ENCODE results near the gene SERPIND1.
A peak's percentile ranks its signal among the peaks of the same experiment; 100 is the strongest.
"Not testable (repeated sequence)": the region's sequence is repeated elsewhere in the genome, so short reads cannot be mapped to it uniquely, and the experiment has no call there.

The SERPIND1 gene

DNA sequence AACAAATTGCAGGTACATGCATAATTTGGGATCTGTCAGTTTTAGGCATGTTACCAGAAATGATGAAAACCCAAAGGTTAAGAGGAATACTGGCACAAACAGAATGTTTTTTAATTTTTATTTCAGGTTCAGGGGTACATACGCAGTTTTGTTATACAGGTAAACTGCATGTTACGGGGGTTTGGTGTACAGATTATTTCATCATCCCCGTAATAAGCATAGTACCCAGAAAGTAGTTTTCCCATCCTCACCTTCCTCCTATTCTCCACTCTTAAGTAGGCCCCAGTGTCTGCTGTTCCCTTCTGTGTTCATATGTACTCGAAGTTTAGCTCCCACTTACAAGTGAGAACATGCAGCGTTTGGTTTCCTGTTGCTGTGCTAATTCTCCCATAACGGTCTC, 51.7 kb downstream of the SERPIND1 start:
- Histone ChIP-seq H3K4ac (ENCODE audit: low read depth in 1 of 2, low read length in 2 of 2) (no peak overlapping the region), H4K8ac (ENCODE audit: low read length) (no peak overlapping the region), H3K23ac (ENCODE audit: low read length in 2 of 2) (no peak overlapping the region), H3K9ac (ENCODE audit: low read length) (no peak overlapping the region), H2BK120ac (ENCODE audit: low read depth, low read length) (no peak overlapping the region), H3K27ac (ENCODE audit: low read length, poor library complexity, severe bottlenecking) (no peak overlapping the region), H3K4me2 (ENCODE audit: low read length, poor library complexity, severe bottlenecking) (no peak overlapping the region), H3K36me3 (ENCODE audit: control insufficient read depth in 1 of 2, insufficient read depth in 2 of 2, low read depth in 1 of 2, low read length in 2 of 2) (peaks cover 4 to 73% of the 10 kb centered on the region in 2 experiments), H2BK5ac (ENCODE audit: low read depth, low read length, poor library complexity, severe bottlenecking) (no peak overlapping the region), H3K27me3 (ENCODE audit: control insufficient read depth in 1 of 2, insufficient read depth in 1 of 2, low read length in 2 of 2) (no peaks in the 10 kb centered on the region), H3K9me3 (ENCODE audit: control insufficient read depth, low read length) (no peaks in the 10 kb centered on the region), H4K91ac (ENCODE audit: low read length) (no peak overlapping the region), H2BK15ac (ENCODE audit: low read depth, poor library complexity, severe bottlenecking) (no peak overlapping the region), H3K14ac (ENCODE audit: low read length in 2 of 2) (no peak overlapping the region), H3K79me1 (replicated peaks; ENCODE audit: low read length, poor library complexity, severe bottlenecking) (peaks cover 2% of the 10 kb centered on the region), H3K4me1 (ENCODE audit: control insufficient read depth, insufficient read depth, low read depth, low read length) (no peaks in the 10 kb centered on the region), H2BK12ac (ENCODE audit: low read length in 2 of 2) (no peak overlapping the region), H2AK5ac (ENCODE audit: low read length, severe bottlenecking) (no peak overlapping the region), H3K4me3 (ENCODE audit: insufficient read depth in 1 of 2, low read depth in 1 of 2, low read length in 2 of 2) (no peak overlapping the region), H2AFZ (ENCODE audit: low read depth, low read length) (no peak overlapping the region), H3K18ac (ENCODE audit: low read depth in 1 of 2, low read length in 2 of 2) (no peak overlapping the region)
- no peak for DNase-seq
- 97% methylated on average over 6 of the region's 6 CpGs for WGBS

DNA sequence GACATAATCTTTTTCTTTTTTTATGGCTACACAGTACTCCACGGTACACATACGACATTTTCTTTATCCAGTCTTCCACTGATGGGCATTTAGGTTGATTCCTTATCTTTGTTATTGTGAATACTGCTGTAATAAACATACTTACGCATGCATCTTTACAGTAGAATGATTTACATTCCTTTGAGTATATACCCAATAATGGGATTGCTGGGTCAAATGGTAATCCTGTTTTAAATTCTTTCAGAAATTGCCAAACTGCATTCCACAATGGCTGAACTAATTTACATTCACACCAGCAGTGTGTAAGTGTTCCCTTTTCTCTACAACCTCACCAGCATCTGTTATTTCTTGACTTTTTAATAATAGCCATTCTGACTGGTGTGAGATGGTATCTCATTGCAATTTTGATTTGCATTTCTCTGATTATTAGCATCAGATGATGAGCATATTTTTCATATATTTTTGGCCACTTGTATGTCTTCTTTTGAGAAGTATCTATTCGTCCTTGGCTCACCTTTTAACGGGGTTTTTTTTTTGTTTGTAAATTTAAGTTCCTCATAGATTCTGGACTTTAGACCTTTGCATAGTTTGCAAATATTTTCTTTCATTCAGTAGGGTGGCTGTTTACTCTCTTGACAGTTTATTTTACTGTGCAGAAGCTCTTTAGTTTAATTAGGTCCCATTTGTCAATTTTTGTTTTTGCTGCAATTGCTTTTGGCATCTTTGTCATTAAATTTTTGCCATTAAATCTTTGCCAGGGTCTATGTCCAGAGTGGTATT, 52.6 kb downstream of the SERPIND1 start:
- H2BK15ac ChIP-seq (ENCODE audit: low read depth, poor library complexity, severe bottlenecking); H3K14ac ChIP-seq (ENCODE audit: low read length in 2 of 2); H3K79me1 ChIP-seq (replicated peaks; ENCODE audit: low read length, poor library complexity, severe bottlenecking); H2BK5ac ChIP-seq (ENCODE audit: low read depth, low read length, poor library complexity, severe bottlenecking); H4K8ac ChIP-seq (ENCODE audit: low read length); H2AK5ac ChIP-seq (ENCODE audit: low read length, severe bottlenecking); H3K27me3 ChIP-seq (ENCODE audit: control insufficient read depth in 1 of 2, insufficient read depth in 1 of 2, low read length in 2 of 2); H2BK120ac ChIP-seq (ENCODE audit: low read depth, low read length); H3K4me3 ChIP-seq (ENCODE audit: insufficient read depth in 1 of 2, low read depth in 1 of 2, low read length in 2 of 2); H3K4ac ChIP-seq (ENCODE audit: low read depth in 1 of 2, low read length in 2 of 2); H2BK12ac ChIP-seq (ENCODE audit: low read length in 2 of 2); H3K23ac ChIP-seq (ENCODE audit: low read length in 2 of 2); H3K27ac ChIP-seq (ENCODE audit: low read length, poor library complexity, severe bottlenecking); H3K9me3 ChIP-seq (ENCODE audit: control insufficient read depth, low read length); H3K4me2 ChIP-seq (ENCODE audit: low read length, poor library complexity, severe bottlenecking); H4K91ac ChIP-seq (ENCODE audit: low read length); H3K18ac ChIP-seq (ENCODE audit: low read depth in 1 of 2, low read length in 2 of 2); H3K9ac ChIP-seq (ENCODE audit: low read length); H2AFZ ChIP-seq (ENCODE audit: low read depth, low read length); H3K4me1 ChIP-seq (ENCODE audit: control insufficient read depth, insufficient read depth, low read depth, low read length): not testable (repeated sequence)
- peak; percentile 15 for DNase-seq
- WGBS, result 90% methylated on average over 2 of the region's 5 CpGs
- H3K36me3 ChIP-seq (ENCODE audit: control insufficient read depth in 1 of 2, insufficient read depth in 2 of 2, low read depth in 1 of 2, low read length in 2 of 2), result peaks cover 7 to 74% of the 10 kb centered on the region in 2 experiments

DNA sequence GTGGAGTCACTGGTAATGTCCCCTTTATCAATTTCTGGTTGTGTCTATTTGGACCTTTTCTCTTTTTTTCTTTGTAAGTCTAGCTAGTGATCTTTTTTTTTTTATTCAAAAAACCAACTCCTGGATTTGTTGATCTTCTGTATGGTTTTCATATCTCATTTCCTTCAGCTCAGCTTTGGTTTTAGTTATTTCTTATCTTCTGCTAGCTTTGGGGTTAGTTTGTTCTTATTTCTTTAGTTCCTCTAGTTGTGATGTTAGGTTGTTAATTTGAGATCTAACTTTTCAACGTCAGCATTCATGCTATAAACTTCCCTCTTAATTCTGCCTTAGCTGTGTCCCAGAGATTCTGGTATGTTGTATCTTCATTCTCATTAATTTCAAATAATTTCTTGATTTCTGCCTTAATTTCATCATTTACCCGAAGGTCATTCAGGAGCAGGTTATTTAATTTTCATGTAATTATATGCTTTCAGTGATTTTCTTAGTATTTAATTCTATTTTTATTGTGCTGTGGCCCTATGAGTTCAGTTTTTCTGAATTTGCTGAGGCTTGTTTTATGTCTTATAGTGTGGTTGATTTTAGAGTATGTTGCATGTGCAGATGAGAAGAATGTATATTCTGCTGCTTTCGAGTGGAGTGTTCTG, 55.7 kb downstream of the SERPIND1 start:
- H3K4me2 ChIP-seq (ENCODE audit: low read length, poor library complexity, severe bottlenecking), result no peak overlapping the region
- H3K9ac ChIP-seq (ENCODE audit: low read length), result no peak overlapping the region
- peaks cover 21 to 75% of the 10 kb centered on the region in 2 experiments for H3K36me3 ChIP-seq (ENCODE audit: control insufficient read depth in 1 of 2, insufficient read depth in 2 of 2, low read depth in 1 of 2, low read length in 2 of 2)
- H2BK12ac ChIP-seq (ENCODE audit: low read length in 2 of 2), result no peak overlapping the region
- no peak overlapping the region for H4K8ac ChIP-seq (ENCODE audit: low read length)
- H3K4ac ChIP-seq (ENCODE audit: low read depth in 1 of 2, low read length in 2 of 2), result no peak overlapping the region
- no peak overlapping the region for H3K14ac ChIP-seq (ENCODE audit: low read length in 2 of 2)
- no peaks in the 10 kb centered on the region for H3K27me3 ChIP-seq (ENCODE audit: control insufficient read depth in 1 of 2, insufficient read depth in 1 of 2, low read length in 2 of 2)
- no peak overlapping the region for H2BK5ac ChIP-seq (ENCODE audit: low read depth, low read length, poor library complexity, severe bottlenecking)
- no peak overlapping the region for H2BK15ac ChIP-seq (ENCODE audit: low read depth, poor library complexity, severe bottlenecking)
- no peak overlapping the region for H2AFZ ChIP-seq (ENCODE audit: low read depth, low read length)
- H3K79me1 ChIP-seq (replicated peaks; ENCODE audit: low read length, poor library complexity, severe bottlenecking), result peaks cover 6% of the 10 kb centered on the region
- H3K4me3 ChIP-seq (ENCODE audit: insufficient read depth in 1 of 2, low read depth in 1 of 2, low read length in 2 of 2), result no peak overlapping the region
- no peak overlapping the region for H2BK120ac ChIP-seq (ENCODE audit: low read depth, low read length)
- no peak overlapping the region for H3K27ac ChIP-seq (ENCODE audit: low read length, poor library complexity, severe bottlenecking)
- WGBS, result 100% methylated on average over 1 of the region's 3 CpGs
- no peak overlapping the region for H3K18ac ChIP-seq (ENCODE audit: low read depth in 1 of 2, low read length in 2 of 2)
- no peaks in the 10 kb centered on the region for H3K9me3 ChIP-seq (ENCODE audit: control insufficient read depth, low read length)
- peaks cover 2% of the 10 kb centered on the region for H3K4me1 ChIP-seq (ENCODE audit: control insufficient read depth, insufficient read depth, low read depth, low read length)
- H2AK5ac ChIP-seq (ENCODE audit: low read length, severe bottlenecking), result no peak overlapping the region
- H3K23ac ChIP-seq (ENCODE audit: low read length in 2 of 2), result no peak overlapping the region
- no peak for DNase-seq
- no peak overlapping the region for H4K91ac ChIP-seq (ENCODE audit: low read length)

DNA sequence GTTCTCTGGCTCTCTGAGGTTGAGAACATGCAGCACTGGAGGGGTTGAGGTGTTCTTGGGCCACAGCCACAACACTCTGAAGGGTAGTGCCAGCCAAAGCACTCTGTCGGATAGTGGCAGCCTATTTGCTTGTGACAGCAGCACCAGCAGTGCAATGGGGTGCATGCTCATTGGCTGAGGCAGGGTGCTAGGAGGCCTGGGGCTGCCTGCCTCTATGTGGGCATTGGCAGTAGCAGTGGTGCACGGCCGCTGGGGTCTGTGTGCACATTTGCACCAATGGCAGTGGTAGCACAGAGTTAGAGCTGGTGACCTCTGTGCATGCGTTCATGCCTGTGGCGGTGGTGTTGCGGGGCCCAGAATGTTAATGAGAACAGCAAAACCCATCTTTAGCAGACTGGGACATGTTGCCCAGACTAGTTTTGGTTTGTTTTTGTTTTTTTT, 59.3 kb downstream of the SERPIND1 start:
- Histone ChIP-seq H4K91ac (ENCODE audit: low read length) (peak overlapping the region; percentile 50), H3K4me3 (ENCODE audit: insufficient read depth in 1 of 2, low read depth in 1 of 2, low read length in 2 of 2) (no peak overlapping the region), H3K9me3 (ENCODE audit: control insufficient read depth, low read length) (no peaks in the 10 kb centered on the region), H2BK12ac (ENCODE audit: low read length in 2 of 2) (no peak overlapping the region), H4K8ac (ENCODE audit: low read length) (peak overlapping the region; percentile 49), H3K4ac (ENCODE audit: low read depth in 1 of 2, low read length in 2 of 2) (no peak overlapping the region), H2BK15ac (ENCODE audit: low read depth, poor library complexity, severe bottlenecking) (no peak overlapping the region), H3K27me3 (ENCODE audit: control insufficient read depth in 1 of 2, insufficient read depth in 1 of 2, low read length in 2 of 2) (no peaks in the 10 kb centered on the region), H2BK120ac (ENCODE audit: low read depth, low read length) (no peak overlapping the region), H2AK5ac (ENCODE audit: low read length, severe bottlenecking) (no peak overlapping the region), H2BK5ac (ENCODE audit: low read depth, low read length, poor library complexity, severe bottlenecking) (no peak overlapping the region), H3K18ac (ENCODE audit: low read depth in 1 of 2, low read length in 2 of 2) (no peak overlapping the region), H2AFZ (ENCODE audit: low read depth, low read length) (no peak overlapping the region), H3K4me1 (ENCODE audit: control insufficient read depth, insufficient read depth, low read depth, low read length) (peaks cover 5% of the 10 kb centered on the region), H3K27ac (ENCODE audit: low read length, poor library complexity, severe bottlenecking) (no peak overlapping the region), H3K23ac (ENCODE audit: low read length in 2 of 2) (peak overlapping the region in 1 of 2 experiments; percentile 50), H3K14ac (ENCODE audit: low read length in 2 of 2) (no peak overlapping the region), H3K9ac (ENCODE audit: low read length) (no peak overlapping the region), H3K36me3 (ENCODE audit: control insufficient read depth in 1 of 2, insufficient read depth in 2 of 2, low read depth in 1 of 2, low read length in 2 of 2) (peaks cover 20 to 52% of the 10 kb centered on the region in 2 experiments), H3K4me2 (ENCODE audit: low read length, poor library complexity, severe bottlenecking) (no peak overlapping the region), H3K79me1 (replicated peaks; ENCODE audit: low read length, poor library complexity, severe bottlenecking) (peaks cover 17% of the 10 kb centered on the region)
- no peak for DNase-seq
- over 99% methylated on average over 6 of the region's 6 CpGs for WGBS

All from mesenchymal stem cell (in vitro differentiated cells and primary cell).